ENCODE data around the gene TMEM170B.

Gene TMEM170B

DNA sequence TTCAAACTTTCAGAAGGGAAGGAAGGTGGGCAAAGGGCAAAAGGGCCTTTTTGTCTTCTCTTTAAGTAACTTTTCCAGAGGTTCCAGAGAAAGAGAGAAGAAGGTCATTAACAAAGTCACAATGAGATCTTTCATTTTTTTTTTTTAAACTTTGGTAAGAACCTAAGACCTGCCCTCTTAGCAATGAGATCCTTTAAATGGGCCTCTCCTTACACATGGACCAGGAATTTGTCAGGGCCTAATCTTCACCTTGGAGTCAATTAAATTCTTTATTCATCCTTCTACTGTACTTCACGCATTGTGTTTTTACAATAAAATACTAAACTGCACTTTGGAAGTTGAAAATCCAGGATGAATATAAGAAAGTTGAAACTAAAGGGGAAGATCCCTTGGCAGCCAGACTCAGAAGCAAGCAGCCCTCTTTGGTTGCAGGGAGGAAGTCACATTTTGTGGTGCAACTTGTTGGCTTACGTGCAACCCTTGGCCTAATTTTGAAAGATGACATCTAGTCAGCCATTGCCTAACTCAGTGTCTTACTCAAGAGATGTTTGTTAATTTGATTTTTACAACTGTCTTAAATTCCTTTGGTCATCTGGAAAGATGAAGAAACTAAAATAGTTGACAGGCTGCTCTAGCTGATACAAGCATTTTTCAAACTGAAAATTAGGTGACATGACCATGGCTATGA lies 11.9 kb upstream of the TMEM170B start:
- TF ChIP-seq NFIC (IDR thresholded peaks at IDR 0.05) (no peak), ZBTB7A (IDR thresholded peaks at IDR 0.05; ENCODE audit: low read depth) (no peak), TCF12 (IDR thresholded peaks at IDR 0.05; ENCODE audit: low read depth) (no peak), CREB1 (IDR thresholded peaks at IDR 0.05; ENCODE audit: low read depth) (no peak), MAX (IDR thresholded peaks at IDR 0.05) (no peak), CEBPB (IDR thresholded peaks at IDR 0.05) (no peak), EGR1 (IDR thresholded peaks at IDR 0.05) (no peak), YY1 (IDR thresholded peaks at IDR 0.05; ENCODE audit: low read depth) (no peak), TEAD4 (IDR thresholded peaks at IDR 0.05) (no peak), TAF1 (IDR thresholded peaks at IDR 0.05; ENCODE audit: low read depth) (no peak)

- TF ChIP-seq FOXM1 (IDR thresholded peaks at IDR 0.05; ENCODE audit: borderline replicate concordance, low read depth) (no peak), TCF12 (IDR thresholded peaks at IDR 0.05; ENCODE audit: low read depth) (no peak), NFIC (IDR thresholded peaks at IDR 0.05) (no peak), RAD21 (IDR thresholded peaks at IDR 0.05; ENCODE audit: low read depth) (no peak), TEAD4 (IDR thresholded peaks at IDR 0.05) (no peak), EP300 (IDR thresholded peaks at IDR 0.05; ENCODE audit: borderline replicate concordance) (no peak), MAX (IDR thresholded peaks at IDR 0.05) (no peak), ZBTB7A (IDR thresholded peaks at IDR 0.05; ENCODE audit: low read depth) (no peak), CEBPB (IDR thresholded peaks at IDR 0.05) (no peak), EGR1 (IDR thresholded peaks at IDR 0.05) (no peak), CREB1 (IDR thresholded peaks at IDR 0.05; ENCODE audit: low read depth) (no peak), TAF1 (IDR thresholded peaks at IDR 0.05; ENCODE audit: low read depth) (no peak), USF1 (IDR thresholded peaks at IDR 0.05) (no peak), YY1 (IDR thresholded peaks at IDR 0.05; ENCODE audit: low read depth) (no peak)
- TF ChIP-seq, protein P1, sequence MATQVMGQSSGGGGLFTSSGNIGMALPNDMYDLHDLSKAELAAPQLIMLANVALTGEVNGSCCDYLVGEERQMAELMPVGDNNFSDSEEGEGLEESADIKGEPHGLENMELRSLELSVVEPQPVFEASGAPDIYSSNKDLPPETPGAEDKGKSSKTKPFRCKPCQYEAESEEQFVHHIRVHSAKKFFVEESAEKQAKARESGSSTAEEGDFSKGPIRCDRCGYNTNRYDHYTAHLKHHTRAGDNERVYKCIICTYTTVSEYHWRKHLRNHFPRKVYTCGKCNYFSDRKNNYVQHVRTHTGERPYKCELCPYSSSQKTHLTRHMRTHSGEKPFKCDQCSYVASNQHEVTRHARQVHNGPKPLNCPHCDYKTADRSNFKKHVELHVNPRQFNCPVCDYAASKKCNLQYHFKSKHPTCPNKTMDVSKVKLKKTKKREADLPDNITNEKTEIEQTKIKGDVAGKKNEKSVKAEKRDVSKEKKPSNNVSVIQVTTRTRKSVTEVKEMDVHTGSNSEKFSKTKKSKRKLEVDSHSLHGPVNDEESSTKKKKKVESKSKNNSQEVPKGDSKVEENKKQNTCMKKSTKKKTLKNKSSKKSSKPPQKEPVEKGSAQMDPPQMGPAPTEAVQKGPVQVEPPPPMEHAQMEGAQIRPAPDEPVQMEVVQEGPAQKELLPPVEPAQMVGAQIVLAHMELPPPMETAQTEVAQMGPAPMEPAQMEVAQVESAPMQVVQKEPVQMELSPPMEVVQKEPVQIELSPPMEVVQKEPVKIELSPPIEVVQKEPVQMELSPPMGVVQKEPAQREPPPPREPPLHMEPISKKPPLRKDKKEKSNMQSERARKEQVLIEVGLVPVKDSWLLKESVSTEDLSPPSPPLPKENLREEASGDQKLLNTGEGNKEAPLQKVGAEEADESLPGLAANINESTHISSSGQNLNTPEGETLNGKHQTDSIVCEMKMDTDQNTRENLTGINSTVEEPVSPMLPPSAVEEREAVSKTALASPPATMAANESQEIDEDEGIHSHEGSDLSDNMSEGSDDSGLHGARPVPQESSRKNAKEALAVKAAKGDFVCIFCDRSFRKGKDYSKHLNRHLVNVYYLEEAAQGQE (IDR thresholded peaks at IDR 0.05; ENCODE audit: low read depth): no peak
Observed at GRCh38 chr6:11526156-11526505, 11.4 kb upstream of the TMEM170B start.

DNA sequence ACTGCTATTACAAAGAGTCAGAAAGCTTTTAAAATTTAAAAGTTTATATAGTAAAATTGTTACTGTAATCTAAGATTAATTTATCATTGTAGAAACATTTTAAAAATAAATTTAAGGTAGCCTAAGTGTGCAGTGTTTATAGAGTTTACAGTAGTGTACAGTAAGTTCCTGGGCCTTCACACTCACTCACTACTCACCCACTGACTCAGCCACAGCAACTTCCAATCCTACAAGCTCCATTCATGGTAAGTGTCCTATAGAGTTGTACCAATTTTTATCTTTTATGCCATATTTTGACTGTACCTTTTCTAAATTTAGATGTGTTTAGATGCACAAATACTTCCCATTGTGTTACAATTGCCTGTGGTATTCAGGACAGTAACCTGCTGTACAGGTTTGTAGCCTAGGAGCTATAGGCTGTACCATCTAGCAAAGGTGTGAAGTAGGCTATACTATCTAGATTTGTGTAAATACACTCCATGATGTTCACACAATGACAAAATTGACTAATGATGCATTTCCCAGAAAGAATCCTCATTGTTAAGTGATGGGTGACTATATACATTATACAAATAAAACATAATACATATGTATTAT lies 10.2 kb upstream of the TMEM170B start:
- TF ChIP-seq CEBPB (IDR thresholded peaks at IDR 0.05) (no peak), RAD21 (IDR thresholded peaks at IDR 0.05; ENCODE audit: low read depth) (no peak), EP300 (IDR thresholded peaks at IDR 0.05; ENCODE audit: borderline replicate concordance) (no peak), MAX (IDR thresholded peaks at IDR 0.05) (no peak), NFIC (IDR thresholded peaks at IDR 0.05) (no peak), ZBTB7A (IDR thresholded peaks at IDR 0.05; ENCODE audit: low read depth) (no peak), TAF1 (IDR thresholded peaks at IDR 0.05; ENCODE audit: low read depth) (no peak), YY1 (IDR thresholded peaks at IDR 0.05; ENCODE audit: low read depth) (no peak), USF1 (IDR thresholded peaks at IDR 0.05) (no peak), CREB1 (IDR thresholded peaks at IDR 0.05; ENCODE audit: low read depth) (no peak), TCF12 (IDR thresholded peaks at IDR 0.05; ENCODE audit: low read depth) (no peak), EGR1 (IDR thresholded peaks at IDR 0.05) (no peak), TEAD4 (IDR thresholded peaks at IDR 0.05) (no peak), FOXM1 (IDR thresholded peaks at IDR 0.05; ENCODE audit: borderline replicate concordance, low read depth) (no peak)
- TF ChIP-seq, protein P1 (IDR thresholded peaks at IDR 0.05; ENCODE audit: low read depth): no peak

DNA sequence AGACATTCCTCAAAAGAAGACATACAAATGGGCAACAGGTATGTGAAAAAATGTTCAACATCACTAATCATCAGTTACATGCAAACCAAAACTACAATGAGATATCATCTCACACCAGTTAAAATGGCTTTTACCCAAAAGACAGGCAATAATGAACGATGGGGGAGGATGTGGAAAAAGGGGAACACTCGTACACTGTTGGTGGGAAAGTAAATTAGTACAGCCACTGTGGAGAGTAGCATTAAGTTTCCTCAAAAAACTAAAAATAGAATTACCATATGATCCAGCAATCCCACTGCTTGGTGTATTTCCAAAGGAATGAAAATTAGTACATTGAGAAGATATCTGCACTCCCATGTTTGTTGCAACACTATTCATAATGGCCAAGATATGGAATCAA lies 8.6 kb upstream of the TMEM170B start:
- no peak for TF ChIP-seq EP300 (IDR thresholded peaks at IDR 0.05; ENCODE audit: borderline replicate concordance)
- TF ChIP-seq TAF1 (IDR thresholded peaks at IDR 0.05; ENCODE audit: low read depth): no peak
- TF ChIP-seq RAD21 (IDR thresholded peaks at IDR 0.05; ENCODE audit: low read depth): no peak
- TF ChIP-seq, protein P1 (IDR thresholded peaks at IDR 0.05; ENCODE audit: low read depth): no peak

Data from Ishikawa (cell line).